Endometrium (tissue), 2 donors: ENCODE data around the gene TMEM198.

Source experiments
- FAIRE-seq: peaks from 2 replicates; lab custom pipeline; 2012; peaks lifted over from hg19 to GRCh38; lab: Jason Lieb, UNC
- donor health status: control.
- donor health status: control.

Gene TMEM198

DNA sequence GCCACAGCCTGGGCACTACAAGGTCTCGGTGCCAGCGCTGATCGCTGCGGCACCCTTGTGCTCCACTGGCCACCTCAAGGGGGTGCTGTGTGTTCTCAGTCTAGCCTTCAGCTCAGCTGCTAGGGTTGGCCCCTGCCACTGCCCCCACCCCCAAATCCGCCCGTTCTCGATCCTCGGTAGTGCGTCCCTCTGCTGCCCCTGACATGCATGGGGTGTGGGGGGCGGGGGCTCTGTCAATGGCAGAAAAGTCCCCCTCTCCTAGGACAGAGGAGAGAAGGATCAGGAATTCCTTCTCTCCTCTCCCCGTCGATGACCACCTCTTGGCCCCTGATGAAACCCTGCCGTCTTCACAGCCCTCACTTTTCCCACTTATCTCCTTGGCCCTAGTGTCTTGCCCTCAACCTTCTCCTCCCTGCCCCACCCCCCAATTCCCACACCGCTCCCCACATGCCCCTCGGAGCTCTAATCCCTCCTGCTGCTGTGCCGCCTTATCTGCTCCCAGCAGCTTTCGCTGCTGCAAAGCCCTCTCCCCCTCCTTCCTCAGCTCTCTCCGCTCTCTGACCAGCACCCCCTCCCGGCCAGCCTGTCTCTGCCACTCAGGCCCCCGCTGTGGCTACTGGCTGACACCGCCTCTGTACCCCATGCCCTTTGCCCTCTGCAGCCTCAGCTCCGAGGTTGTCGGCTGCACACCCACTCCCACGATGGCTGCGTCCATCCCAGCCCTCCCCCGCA, 33.9 kb upstream of the TMEM198 start:
- FAIRE-seq = no peak

DNA sequence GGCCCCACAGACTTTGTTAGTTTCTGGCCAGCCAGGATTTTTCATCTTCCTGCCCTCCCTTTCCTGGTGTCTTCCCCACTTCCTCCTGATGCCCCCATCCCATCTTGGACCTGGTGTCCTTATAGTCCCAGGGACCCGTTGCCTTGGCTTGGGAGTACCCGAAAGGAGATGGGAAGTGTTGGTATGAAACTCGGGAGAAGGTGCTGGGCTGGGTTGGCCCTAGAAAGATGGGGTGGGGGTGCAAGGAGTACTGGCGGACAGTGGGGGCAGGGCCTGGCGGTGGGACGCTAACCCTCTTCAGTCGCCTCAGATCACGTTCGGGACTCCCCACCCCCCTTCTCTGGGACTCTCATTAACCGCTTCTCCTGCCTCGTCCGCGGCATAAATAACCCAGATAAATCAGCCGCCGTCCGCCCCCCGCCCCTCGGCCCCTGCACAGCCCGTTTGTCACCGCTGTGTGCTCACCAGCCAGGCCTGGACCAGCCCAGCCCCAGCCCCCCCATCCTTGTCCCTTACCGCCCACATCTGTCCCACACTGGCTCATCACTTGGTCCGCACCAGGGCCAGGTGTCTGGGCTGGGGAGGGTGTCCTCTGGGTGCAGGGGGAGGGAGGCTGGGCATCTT, 33.2 kb upstream of the TMEM198 start:
- FAIRE-seq = no peak

DNA sequence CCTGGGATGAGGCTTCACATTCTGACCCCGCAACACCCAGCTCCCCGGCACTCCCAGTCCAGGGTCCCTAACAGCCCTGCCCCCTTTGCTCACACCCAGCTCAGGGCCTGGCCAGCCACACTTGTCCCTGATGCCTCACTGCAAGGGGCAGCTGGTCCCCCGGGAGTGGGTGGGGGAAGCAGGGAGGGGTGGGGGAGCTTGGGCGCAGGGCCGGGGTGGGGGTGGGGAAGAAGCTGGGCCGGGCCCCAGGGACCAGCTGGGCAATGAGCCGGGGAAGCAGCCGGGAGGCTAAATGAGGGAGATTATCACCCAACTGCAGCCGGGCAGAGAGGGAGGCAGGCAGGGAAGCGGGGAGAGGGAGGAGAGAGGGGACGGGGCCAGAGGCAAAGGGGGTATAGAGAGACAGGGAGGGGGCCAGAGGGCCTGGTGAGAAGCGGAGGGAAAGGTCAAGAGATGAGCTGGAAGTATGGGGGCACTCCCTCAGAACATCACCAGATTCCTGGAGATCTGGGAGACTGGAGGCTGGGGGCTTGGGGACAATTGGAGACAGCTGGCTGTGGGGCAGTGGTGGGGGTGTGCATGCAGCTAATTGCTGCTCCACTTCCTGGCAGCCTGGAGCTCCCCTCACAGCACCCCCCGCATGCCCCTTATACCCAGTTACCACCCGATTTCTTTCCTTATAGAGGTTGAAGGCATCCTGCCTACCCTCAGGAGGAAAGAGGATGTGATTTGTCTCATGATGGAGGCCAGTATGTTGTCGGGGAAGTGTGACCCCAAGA, 32.1 kb upstream of the TMEM198 start:
- no peak for FAIRE-seq

DNA sequence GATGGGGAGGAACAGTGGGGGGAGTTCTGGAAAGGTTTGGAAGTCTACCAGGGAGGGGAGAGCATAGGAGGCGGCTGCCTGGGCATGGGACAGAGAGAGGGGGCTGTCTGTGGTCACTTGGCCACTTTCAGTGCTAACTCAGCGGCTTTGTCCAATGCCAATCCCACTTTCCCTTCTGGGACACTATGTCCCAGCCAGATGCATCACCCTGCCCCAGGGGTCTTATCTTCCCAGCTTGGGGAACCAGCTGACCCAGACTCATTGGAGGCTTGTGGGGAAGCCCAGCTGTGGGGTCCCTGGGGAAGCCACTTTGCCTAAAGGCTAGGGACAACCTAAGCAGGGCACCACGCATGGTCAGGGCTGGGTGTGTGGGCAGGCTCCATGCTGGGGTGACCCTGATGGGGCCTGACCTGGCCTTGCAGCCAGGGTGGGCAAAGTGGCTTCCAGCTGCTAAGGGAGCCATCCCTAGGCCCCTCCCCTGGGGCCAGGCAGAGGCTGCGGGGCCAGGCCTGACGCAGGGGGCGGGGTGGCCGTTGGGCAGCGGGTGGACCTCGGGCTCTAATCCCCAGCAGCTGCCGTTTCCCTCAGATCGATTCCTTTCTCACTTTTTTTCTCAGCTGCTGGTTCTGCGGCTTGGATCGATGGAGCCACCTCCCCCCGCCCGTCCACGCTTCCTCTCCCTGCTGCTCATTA, 31.2 kb upstream of the TMEM198 start:
- FAIRE-seq = no peak

GRCh38 chr2:219513787-219514186, 30.0 kb upstream of the TMEM198 start:
- no peak for FAIRE-seq

DNA sequence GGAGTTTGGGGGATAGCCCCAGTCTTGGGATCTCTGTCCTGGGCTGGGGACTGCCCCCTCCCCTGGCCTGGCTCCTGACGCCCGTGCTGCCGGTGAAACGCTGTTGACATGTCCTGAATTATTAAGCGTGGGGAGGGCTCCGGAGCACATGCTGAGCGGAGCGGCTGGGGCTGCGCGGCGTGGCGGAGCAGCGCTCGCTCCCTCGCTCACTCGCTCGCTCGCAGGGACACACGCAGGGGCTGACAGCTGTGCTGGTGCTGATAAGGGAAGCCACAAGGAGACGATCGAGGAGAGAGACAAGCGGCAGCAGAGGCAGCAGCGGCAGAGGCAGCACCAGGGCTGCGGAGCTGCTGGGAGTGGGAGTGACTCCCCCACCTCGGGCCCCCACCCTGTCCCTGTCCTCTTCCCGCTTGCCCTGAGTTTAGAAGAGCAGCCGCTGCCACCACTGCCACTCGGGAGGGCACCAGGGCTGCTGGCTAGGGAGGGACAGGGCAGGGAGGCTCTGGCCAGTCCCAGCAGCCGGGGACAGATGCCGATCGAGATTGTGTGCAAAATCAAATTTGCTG, 29.5 kb upstream of the TMEM198 start, which contains the start of gene ASIC4:
TSS of gene ASIC4 (plus strand) at position 287 of the 566 bp plus-strand sequence. CDS start at position 530, 243 bp downstream.
- no peak for FAIRE-seq

- no peak for FAIRE-seq
These were observed 29.0 kb upstream of the TMEM198 start for GRCh38 chr2:219514836-219515235.

DNA sequence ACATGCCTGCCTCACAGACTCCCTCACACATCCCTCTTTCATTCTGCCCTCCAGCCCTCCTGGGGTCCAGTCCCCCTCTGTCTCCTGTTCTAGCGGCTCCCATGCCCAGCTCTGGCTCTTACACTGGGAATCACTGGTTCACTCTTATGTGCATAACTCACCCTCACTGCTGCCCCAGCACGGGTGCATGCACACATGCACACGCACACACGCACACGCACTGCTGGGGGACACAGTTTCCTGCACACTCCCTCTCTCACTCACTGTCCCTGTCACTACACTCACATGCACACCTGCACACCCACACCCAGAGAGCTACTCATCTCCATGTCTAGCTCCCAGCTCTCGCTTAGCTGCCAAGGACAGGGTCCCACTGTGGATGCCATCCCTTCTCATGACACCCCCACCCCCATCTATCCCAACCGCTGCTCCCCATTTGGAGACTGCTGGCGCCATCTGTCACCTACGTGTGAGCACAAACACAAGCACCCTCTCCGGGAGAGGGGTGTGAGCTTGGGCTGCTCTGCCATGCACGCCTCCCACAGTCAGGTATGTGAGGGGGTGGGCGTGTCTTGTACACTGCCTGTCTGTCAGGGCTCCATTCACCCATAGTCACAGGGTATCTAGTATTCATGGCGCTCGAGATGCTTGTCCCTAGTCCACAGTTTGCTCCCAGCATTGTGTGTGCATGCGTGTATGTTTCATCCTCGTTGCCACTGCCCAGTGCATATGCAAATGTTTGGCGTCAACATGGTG, 27.8 kb upstream of the TMEM198 start:
- no peak for FAIRE-seq

DNA sequence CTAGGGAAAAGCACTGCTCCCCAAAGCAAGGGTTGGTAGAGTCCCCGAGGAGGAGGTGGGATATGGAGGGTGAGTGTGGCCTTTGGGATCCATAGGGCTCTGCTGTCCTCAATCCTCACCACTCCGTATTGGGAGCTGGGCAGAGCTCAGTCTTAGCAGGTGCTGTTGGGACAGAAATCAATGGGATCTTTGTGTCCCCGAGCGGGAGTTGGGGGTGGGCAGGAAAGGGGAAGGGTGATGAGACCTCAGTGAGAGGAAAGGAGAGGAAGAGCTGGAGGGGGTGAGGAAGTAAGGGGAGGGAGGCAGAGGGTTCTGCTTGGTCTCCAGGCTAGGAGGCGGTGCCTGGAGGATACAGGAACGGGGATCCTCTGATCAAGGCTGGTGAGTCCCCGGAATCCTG, 26.9 kb upstream of the TMEM198 start:
- FAIRE-seq = no peak

DNA sequence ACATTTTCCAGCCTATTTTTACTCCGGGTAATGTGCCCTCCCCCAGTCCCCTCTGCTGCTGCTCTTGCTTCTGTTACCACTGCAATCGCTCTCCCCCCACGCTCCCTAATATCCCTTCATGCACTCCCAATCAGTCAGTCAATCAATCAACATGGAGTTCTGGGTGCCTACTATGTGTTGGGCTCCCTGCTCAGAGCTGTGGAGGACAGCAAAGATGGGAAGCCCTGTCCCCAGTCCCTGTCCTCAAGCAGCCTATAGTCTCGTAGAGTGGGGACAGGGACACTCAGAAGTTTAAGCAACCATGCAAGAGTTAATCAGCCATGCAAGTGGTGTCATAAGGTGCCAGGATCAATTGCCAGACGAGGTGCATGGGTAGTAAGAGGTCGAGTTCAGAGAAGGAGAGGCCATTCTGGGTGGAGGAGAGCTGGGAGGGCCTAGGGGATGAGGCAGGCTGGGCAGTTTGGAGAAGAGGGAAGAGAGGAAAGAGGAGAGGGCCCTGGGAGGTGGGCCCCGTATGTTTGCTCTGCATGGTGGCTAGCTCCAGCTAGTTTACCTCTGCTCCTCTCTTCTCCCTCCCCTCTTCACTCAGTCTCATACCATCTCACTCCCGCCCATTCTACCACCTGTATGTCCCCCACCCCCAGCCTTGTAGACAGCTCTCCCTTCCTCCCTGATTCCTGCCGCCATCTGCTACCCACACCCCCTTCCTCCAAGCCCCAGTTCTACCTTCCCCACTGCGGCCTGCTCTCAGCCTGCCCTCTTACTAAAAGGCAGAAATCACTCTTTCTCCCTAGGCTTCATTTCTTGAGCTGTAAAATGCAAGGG, 25.7 kb upstream of the TMEM198 start:
- FAIRE-seq = no peak

DNA sequence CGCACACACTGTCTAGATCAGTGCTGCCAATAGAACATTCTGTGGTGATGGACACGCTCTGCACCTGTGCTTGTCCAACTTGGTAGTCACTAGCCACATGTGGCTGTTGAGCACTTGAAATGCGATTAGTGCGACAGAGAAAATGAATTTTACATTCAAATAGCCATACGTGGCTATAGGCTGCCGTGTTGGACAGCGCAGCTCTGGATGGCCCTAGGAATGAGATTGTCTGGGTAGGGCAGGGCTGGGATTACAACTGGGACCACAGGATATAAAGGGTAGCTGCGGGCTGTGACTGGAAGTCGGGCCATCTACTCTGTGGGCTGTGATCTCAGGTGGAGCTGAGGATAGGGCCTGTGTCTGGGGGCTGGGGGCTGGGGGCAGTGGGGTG, 24.3 kb upstream of the TMEM198 start:
- FAIRE-seq = no peak

GRCh38 chr2:219520079-219520478, 23.7 kb upstream of the TMEM198 start:
- FAIRE-seq = no peak

- FAIRE-seq = no peak
These were observed 22.6 kb upstream of the TMEM198 start for GRCh38 chr2:219521066-219521880.

GRCh38 chr2:219522111-219523030, 21.5 kb upstream of the TMEM198 start:
- no peak for FAIRE-seq

DNA sequence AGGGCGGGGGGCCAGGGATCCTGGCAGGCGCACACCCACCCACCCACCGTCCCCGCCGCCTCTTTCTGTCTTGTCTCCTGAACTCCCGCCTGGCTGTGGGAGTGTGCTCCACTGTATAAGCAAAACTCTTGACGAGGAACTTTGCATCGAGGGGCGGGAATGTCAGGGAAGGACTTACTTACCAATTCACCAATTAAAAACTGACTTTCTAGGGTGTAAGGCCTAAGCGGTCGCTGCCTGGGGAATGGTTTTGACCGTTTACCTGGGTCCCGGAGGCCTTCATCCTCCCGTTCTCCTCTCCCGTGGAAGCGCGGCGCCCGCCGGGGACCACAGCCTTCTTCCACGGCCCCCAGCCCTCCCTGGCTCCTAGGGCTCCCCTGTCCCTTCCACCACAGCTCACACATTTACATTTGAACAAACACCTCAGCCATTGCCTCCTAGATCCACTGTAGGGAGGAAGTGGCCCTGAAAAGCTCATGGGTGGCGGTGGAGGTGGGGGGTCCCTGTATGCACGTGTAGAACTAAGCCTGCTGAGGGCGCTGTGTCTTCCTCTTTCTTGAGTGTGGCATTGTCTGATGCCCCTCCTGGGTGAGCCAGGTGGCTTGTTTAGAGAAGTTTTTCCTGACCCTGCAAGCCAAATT, 20.7 kb upstream of the TMEM198 start:
- no peak for FAIRE-seq

- FAIRE-seq = no peak
These were observed 19.0 kb upstream of the TMEM198 start for GRCh38 chr2:219524817-219525216.

DNA sequence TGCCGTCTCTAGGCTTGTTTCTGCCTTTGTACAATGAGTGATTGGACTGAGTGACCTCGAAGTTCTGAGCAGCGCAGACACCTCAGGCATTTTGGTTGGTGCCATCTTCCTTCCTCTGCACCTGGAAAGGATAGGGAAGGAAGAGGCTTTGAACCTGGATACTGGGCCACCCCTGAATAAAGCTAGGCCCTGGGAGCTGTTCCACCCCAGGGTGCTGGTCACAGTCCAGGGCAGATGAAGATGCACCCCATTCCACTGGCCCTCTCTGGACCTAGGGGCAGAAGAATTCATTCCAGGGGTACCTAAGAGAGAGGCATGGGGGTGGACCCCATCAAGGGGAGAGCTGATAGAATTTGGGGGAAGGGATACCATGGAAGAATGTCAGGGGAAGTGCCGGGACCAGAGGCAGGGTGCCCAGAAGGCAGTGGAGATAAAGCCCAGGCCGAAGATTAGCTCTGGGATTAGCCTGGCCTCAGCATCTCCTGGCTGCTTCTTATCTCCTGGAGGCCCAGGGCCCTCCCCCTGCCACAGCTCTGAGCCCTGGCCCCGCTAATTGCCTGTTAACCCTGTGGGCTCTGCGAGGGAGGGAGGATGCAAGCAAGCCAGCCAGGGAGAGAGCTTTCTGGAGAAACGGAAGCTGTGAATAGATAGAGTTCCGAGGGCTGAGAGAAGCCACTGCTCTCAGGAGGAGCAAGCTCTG, 18.1 kb upstream of the TMEM198 start:
- no peak for FAIRE-seq
